RPMI8226 (cell line): ENCODE data around the gene PRCP.
A peak's percentile ranks its signal among the peaks of the same experiment; 100 is the strongest.

Source experiments
- DNase-seq: peaks from one replicate; pipeline ENCODE4 v3.0.0-alpha.2; 2015

PRCP gene

DNA sequence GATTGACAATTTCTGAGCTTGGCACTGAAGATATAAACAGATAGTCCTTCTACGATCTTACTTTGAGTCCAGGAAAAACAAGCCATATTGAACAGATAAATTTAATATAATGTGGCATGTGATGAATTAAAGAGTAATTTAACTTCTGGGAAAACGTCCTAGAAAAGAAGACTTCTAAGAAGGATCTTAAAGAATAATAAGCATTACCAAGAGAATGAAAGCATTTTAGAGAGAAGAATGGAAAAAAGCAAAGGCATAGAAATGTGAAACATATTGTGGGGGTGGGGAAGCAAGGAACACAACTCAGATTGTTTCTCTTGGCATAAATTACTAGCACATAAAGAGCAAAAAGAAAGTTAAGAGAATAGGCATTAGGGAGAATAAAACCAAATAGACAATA, 6.7 kb upstream of the PRCP start:
- no peak for DNase-seq

GRCh38 chr11:82906236-82906635, 6.0 kb upstream of the PRCP start:
- DNase-seq: no peak

DNA sequence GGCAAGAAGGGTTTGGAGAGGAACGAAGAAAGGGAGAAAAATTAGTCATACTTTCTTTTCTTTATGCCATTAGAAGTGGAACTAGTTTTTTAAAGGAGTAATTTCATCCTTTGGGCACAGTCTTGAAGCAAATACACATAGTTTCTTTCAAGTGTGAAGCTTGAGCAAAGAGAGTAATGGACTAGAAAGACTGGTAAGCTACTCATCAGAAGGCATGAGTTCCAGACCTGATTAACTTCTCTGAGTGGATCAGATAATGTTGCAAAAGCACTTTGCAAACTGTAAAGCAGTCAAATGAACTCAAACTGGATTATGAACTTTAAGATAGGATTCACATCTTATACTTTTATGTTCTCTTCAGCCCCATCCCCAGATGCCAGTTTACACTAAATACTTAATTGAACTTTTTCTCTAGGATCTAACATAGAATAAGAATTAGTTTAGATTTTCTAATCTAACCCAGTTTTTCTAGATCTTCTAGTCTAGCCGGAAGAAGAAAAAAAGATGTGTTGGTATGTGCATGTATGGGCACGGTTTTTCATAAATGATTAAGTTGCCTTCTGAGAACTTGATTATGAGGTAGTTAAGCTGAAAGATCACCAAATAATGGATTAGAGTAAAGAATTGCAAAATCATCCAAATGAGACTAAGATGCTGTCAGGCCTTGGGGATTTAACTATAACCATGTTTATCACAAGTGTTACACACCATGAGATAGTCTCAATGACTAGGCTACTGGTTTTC, 3.8 kb upstream of the PRCP start:
- DNase-seq: no peak

DNA sequence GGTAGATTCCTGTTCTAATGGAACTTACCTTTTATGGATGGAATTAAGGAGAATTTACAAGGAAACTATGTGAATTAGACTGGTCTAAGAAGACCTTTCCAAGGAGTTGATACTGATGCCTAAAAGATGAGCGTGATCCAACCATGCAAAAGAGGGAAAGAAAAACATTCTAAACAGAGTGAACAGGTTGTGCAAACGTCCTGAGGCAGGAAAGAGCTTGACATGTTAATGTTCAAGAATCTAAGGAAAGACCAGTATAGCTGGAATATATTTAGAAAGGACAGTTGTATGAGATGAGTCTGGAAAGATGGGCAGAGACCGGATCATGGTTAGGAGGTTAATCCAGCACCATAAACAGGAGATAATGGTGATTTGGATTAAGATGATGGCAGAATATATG, 2.6 kb upstream of the PRCP start:
- no peak for DNase-seq

DNA sequence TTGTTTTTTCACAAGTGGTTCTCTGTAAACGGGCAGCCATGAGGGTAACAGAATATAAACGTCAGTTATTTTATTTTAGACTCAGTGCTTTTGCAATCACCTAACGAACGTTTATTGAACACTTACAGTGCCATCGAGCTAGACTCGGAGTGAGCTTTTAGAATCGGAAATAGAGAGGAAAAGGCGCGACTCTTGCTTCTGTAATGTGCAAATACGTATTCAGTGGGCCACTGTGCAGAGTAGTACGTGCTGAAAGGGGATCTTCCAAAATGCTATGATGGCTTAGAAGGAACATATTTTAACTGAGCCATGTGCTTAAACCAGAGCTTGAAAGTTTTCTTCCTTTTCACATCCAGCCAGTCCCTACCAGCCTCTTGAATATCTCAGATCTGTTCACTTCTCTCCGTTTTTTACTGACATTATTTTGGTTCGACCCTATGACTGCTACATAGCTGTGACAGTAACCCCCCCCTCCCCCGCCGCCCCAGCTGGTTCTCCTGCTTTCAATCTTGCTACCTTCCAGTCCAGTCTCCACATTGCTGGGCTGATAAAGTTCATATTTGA, 1.8 kb upstream of the PRCP start:
- DNase-seq: no peak

GRCh38 chr11:82901165-82901921, 1.1 kb upstream of the PRCP start, which contains the start of gene DDIAS:
Gene DDIAS (plus strand): TSS chr11:82901736. CDS start chr11:82914739, 13,003 bp downstream.
- DNase-seq: peak; percentile 100

GRCh38 chr11:82899957-82900276, 313 bp downstream of the PRCP start:
- DNase-seq: no peak

- peak; percentile 13 for DNase-seq
Observed at GRCh38 chr11:82899186-82899820, 927 bp downstream of the PRCP start.

GRCh38 chr11:82898241-82898640, 2.0 kb downstream of the PRCP start:
- no peak for DNase-seq

DNA sequence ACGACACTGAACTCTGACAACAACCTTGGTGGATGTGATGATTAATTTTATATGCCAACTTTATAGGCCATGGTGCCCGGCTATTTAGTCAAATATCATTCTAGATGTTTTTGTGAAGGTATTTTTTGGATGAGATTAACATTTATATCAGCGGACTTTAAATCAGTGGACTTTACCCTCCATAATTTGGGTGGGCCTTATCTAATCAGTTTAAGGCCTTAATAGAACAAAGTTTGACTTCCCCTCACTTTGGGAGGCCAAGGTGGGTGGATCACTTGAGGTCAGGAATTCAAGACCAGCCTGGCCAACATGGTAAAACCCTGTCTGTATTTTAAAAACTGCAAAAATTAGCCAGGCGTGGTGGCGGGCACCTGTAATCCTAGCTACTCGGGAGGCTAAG, 4.0 kb downstream of the PRCP start:
- DNase-seq: no peak

GRCh38 chr11:82895437-82896091, 4.7 kb downstream of the PRCP start:
- peak; percentile 14 for DNase-seq

- no peak for DNase-seq
Observed at GRCh38 chr11:82892611-82893169, 7.5 kb downstream of the PRCP start.

DNA sequence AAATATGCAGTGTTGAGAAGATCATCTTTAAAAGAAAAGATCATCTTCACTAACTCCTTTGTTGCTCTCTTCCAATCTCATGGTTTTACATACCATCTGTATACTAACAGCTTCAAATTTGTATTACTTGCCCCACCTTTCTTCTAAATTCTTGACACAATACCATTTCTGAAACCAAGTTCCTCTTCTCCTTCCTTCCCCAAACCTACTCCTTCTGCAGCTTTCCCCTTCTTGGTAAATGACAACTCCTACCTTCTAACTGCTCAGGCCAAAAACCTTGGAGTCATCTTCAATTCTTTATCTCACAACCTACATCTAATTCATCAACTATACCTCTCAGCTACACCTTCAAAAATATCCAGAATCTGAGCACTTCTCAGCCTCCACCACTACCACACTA, 9.3 kb downstream of the PRCP start:
- DNase-seq: no peak

GRCh38 chr11:82890002-82890341, 10.3 kb downstream of the PRCP start:
- DNase-seq: no peak

DNA sequence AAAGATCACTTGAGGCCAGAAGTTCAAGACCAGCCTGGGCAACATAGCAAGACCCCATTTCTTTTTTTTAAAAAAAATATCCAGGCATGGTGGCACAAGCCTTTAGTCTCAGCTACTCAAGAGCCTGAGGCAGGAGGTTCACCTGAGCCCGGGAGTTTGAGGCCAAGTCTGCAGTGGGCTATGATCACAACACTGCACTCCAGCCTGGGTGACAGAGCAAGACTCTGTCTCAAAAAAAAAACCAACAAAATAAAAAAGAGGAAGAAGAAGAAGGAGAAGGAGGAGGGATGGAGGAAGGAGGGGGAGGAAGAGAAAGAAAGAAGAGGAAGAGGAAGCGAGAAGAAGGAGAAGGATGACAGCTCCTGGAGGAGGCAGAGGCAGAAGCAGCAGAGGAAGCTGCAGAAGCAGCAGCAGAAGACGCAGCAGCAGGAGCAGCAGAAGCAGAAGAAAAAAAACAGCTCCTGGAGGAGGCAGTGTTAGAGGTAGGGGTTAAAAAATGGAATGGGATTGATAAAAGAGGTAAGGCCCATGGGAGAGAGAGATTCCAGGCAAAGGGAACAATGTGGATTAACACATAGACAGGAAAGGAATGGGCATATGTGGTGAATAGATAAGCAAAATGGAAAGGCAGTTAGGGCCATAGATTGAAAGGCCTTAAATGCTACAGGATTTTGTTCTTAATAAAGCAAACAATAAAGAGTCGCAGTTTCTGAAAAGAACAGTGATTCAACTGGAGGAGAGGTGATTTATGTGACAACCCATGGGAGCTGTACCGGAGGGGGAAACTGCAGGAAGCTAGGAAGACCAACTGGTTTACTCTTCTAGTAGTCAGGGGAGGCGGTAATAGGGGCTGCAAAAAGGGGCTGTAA, 10.9 kb downstream of the PRCP start:
- no peak for DNase-seq

- no peak for DNase-seq
Observed at GRCh38 chr11:82883853-82884252, 16.4 kb downstream of the PRCP start.

GRCh38 chr11:82874646-82875523, 25.3 kb downstream of the PRCP start:
- DNase-seq: no peak

GRCh38 chr11:82873919-82874333, 26.3 kb downstream of the PRCP start:
- DNase-seq: no peak

- DNase-seq: no peak
Observed at GRCh38 chr11:82872377-82873150, 27.7 kb downstream of the PRCP start.

DNA sequence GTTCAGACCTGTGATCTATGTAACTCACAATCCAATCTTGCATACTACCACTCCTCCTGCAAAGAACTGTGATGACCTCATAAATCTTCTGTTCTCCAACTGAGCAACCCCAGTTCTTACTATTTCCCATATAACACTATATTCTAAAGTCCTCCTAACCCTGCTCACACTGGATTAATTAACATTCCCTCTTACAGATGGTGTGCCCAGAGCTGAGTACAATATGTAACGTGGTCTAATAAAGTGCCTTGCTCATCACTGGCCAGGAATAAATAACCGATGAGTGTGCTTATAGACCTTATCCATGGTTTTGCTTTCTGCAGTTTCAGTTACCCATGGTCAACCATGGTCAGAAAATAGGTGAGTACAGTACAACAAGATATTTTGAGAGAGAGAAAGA, 28.6 kb downstream of the PRCP start:
- DNase-seq: no peak
